GM18858 (cell line): Measurements from ENCODE around the gene BHLHE23.

Experiments used
- ATAC-seq: cut with Tn5 transposase; IDR thresholded peaks from one replicate; pipeline ENCODE4 v1.9.1; 2021; ENCODE audit not compliant: unreplicated experiment

BHLHE23 gene

GRCh38 chr20:63026582-63027165 lies 19.9 kb upstream of the BHLHE23 start:
- no peak for ATAC-seq

GRCh38 chr20:63025534-63026331 lies 19.0 kb upstream of the BHLHE23 start:
- no peak for ATAC-seq

- ATAC-seq, result no peak
Observed at GRCh38 chr20:63024573-63025392, 18.0 kb upstream of the BHLHE23 start.

- no peak for ATAC-seq
Observed at GRCh38 chr20:63023936-63024571, 17.3 kb upstream of the BHLHE23 start.

GRCh38 chr20:63023071-63023935 lies 16.5 kb upstream of the BHLHE23 start:
- no peak for ATAC-seq

GRCh38 chr20:63022501-63022900 lies 15.7 kb upstream of the BHLHE23 start:
- ATAC-seq, result no peak

GRCh38 chr20:63021356-63022321 lies 14.9 kb upstream of the BHLHE23 start:
- ATAC-seq, result no peak

- ATAC-seq, result no peak
Observed at GRCh38 chr20:63020681-63021080, 13.9 kb upstream of the BHLHE23 start.

GRCh38 chr20:63017826-63018411 lies 11.2 kb upstream of the BHLHE23 start:
- ATAC-seq, result no peak

GRCh38 chr20:63017076-63017825 lies 10.5 kb upstream of the BHLHE23 start:
- ATAC-seq, result no peak

GRCh38 chr20:63016514-63017075 lies 9.8 kb upstream of the BHLHE23 start:
- ATAC-seq, result no peak

- no peak for ATAC-seq
Observed at GRCh38 chr20:63015662-63016361, 9.0 kb upstream of the BHLHE23 start.

- no peak for ATAC-seq
Observed at GRCh38 chr20:63015147-63015661, 8.4 kb upstream of the BHLHE23 start.

GRCh38 chr20:63014710-63015109 lies 7.9 kb upstream of the BHLHE23 start:
- ATAC-seq, result no peak

- no peak for ATAC-seq
Observed at GRCh38 chr20:63014287-63014686, 7.5 kb upstream of the BHLHE23 start.

- ATAC-seq, result no peak
Observed at GRCh38 chr20:63013207-63013606, 6.4 kb upstream of the BHLHE23 start.

GRCh38 chr20:63011798-63012197 lies 5.0 kb upstream of the BHLHE23 start:
- ATAC-seq, result no peak
